OCI-LY1 (cell line): ENCODE data around the gene SPACA7.

Source experiments
- H2AFZ ChIP-seq: fragments of 200-600 bp; sonication (generic), shearing (Covaris generic); 2 replicates; pipeline ENCODE4 v1.6.0; 2014; ENCODE audit warnings: antibody characterized with exemption, mild to moderate bottlenecking, low read length
- H3F3A ChIP-seq: fragments of 200-600 bp; sonication (generic), shearing (Covaris generic); 2 replicates; pipeline ENCODE4 v1.6.0; 2014; ENCODE audit warnings: mild to moderate bottlenecking, antibody characterized with exemption, low read length, moderate library complexity; ENCODE audit not compliant: insufficient read depth
- H3K27ac ChIP-seq: fragments of 200-600 bp; sonication (generic); 2 replicates; pipeline ENCODE4 v1.5.1; 2014; ENCODE audit warnings: low read length, mixed run types, mild to moderate bottlenecking, low read depth; ENCODE audit not compliant: poor library complexity, severe bottlenecking
- H3K27me3 ChIP-seq: fragments of 200-600 bp; sonication (generic); 2 replicates; pipeline ENCODE4 v1.6.0; 2014; ENCODE audit warnings: antibody characterized with exemption, mild to moderate bottlenecking, low read length, moderate library complexity; ENCODE audit not compliant: insufficient read depth
- H3K36me3 ChIP-seq: fragments of 200-600 bp; sonication (generic); 2 replicates; pipeline ENCODE4 v1.6.1; 2014; ENCODE audit warnings: mild to moderate bottlenecking, antibody characterized with exemption, low read length, moderate library complexity, mixed read lengths; ENCODE audit not compliant: insufficient read depth
- H3K4me1 ChIP-seq: fragments of 200-600 bp; sonication (generic); 2 replicates; pipeline ENCODE4 v1.5.1; 2014; ENCODE audit warnings: mild to moderate bottlenecking, low read length, moderate library complexity; ENCODE audit not compliant: insufficient read depth, severe bottlenecking
- H3K4me2 ChIP-seq: fragments of 200-600 bp; sonication (generic), shearing (Covaris generic); 2 replicates; pipeline ENCODE4 v1.6.1; 2014; ENCODE audit warnings: low read length
- H3K4me3 ChIP-seq: fragments of 200-600 bp; sonication (generic); 2 replicates; pipeline ENCODE4 v1.5.1; 2014; ENCODE audit warnings: low read length, low read depth, mild to moderate bottlenecking, mixed read lengths; ENCODE audit not compliant: poor library complexity, severe bottlenecking
- H3K79me2 ChIP-seq: fragments of 200-600 bp; shearing (Covaris generic); 2 replicates; pipeline ENCODE4 v1.6.1; 2016; ENCODE audit warnings: mixed run types, low read length, mixed read lengths; ENCODE audit not compliant: insufficient read depth
- H3K9ac ChIP-seq: fragments of 200-600 bp; sonication (generic), shearing (Covaris generic); 2 replicates; pipeline ENCODE4 v1.6.1; 2014; ENCODE audit warnings: mild to moderate bottlenecking, low read length, mixed read lengths
- H3K9me2 ChIP-seq: fragments of 200-600 bp; sonication (generic), shearing (Covaris generic); 2 replicates; pipeline ENCODE4 v1.6.1; 2014; ENCODE audit warnings: low read depth, mild to moderate bottlenecking, low read length, mixed read lengths
- H3K9me3 ChIP-seq: fragments of 200-600 bp; shearing (Covaris generic); 2 replicates; pipeline ENCODE4 v1.6.1; 2014; ENCODE audit warnings: low read length, mixed read lengths
- H4K20me1 ChIP-seq: fragments of 200-600 bp; sonication (generic), shearing (Covaris generic); 2 replicates; pipeline ENCODE4 v1.6.0; 2016; ENCODE audit warnings: mild to moderate bottlenecking, low read length; ENCODE audit not compliant: insufficient read depth
- EZH2 ChIP-seq: fragments of 200-600 bp; sonication (generic), shearing (Covaris generic); IDR thresholded peaks from 2 replicates; pipeline ENCODE4 v1.8.0; 2017; ENCODE audit warnings: borderline replicate concordance, mixed run types, mild to moderate bottlenecking, antibody characterized with exemption, low read length, moderate library complexity, mixed read lengths
- TF ChIP-seq, protein P1 (sequence below): fragments of 200-600 bp; sonication (generic), shearing (Covaris generic); IDR thresholded peaks from 2 replicates; pipeline ENCODE4 v1.5.1; 2017; ENCODE audit warnings: mild to moderate bottlenecking, antibody characterized with exemption, low read length, moderate library complexity, mixed read lengths

The SPACA7 gene

DNA sequence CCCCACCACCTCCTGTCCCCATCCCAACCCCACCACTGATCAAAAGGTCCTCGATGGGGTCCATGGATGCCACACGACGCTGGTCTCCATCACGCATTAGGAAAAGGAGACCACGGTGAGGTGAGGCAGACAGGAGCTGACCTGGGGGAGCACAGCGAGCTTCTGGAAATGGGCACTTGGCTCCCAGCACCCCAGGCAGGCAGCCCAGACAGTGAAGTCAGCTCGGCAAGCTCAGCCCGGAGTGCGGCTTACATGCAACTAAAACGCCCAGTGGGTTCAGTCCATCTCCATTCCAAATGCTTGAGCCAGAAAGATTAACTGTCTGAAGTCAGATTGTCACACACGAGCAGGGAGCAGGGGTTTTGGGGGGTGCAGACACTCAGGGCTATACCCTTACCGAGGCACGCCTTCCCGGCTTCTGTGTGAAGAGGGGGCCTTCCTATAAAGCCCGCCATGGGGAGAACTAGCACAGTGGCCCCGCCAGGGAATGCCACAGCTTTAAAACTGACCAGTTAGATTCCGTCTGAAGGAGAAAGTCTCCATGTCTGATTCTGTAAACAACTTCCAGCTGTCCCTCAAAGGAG, 79.4 kb downstream of the SPACA7 start:
- no peaks in the 10 kb centered on the region for H3K9me3 ChIP-seq
- peaks cover 12% of the 10 kb centered on the region for H3K4me1 ChIP-seq
- H2AFZ ChIP-seq, result no peak overlapping the region
- H3K9ac ChIP-seq, result no peak overlapping the region
- no peak for TF ChIP-seq EZH2
- TF ChIP-seq, protein P1, sequence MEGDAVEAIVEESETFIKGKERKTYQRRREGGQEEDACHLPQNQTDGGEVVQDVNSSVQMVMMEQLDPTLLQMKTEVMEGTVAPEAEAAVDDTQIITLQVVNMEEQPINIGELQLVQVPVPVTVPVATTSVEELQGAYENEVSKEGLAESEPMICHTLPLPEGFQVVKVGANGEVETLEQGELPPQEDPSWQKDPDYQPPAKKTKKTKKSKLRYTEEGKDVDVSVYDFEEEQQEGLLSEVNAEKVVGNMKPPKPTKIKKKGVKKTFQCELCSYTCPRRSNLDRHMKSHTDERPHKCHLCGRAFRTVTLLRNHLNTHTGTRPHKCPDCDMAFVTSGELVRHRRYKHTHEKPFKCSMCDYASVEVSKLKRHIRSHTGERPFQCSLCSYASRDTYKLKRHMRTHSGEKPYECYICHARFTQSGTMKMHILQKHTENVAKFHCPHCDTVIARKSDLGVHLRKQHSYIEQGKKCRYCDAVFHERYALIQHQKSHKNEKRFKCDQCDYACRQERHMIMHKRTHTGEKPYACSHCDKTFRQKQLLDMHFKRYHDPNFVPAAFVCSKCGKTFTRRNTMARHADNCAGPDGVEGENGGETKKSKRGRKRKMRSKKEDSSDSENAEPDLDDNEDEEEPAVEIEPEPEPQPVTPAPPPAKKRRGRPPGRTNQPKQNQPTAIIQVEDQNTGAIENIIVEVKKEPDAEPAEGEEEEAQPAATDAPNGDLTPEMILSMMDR, result no peak
- H3K79me2 ChIP-seq, result no peaks in the 10 kb centered on the region
- H3K27ac ChIP-seq, result no peak overlapping the region
- no peaks in the 10 kb centered on the region for H4K20me1 ChIP-seq
- H3K36me3 ChIP-seq, result no peaks in the 10 kb centered on the region
- no peak overlapping the region for H3K4me2 ChIP-seq
- H3K4me3 ChIP-seq, result no peak overlapping the region
- no peaks in the 10 kb centered on the region for H3F3A ChIP-seq
- H3K27me3 ChIP-seq, result peaks cover 12% of the 10 kb centered on the region; the same call in 1 of the 2 replicates
- H3K9me2 ChIP-seq, result no peaks in the 10 kb centered on the region

DNA sequence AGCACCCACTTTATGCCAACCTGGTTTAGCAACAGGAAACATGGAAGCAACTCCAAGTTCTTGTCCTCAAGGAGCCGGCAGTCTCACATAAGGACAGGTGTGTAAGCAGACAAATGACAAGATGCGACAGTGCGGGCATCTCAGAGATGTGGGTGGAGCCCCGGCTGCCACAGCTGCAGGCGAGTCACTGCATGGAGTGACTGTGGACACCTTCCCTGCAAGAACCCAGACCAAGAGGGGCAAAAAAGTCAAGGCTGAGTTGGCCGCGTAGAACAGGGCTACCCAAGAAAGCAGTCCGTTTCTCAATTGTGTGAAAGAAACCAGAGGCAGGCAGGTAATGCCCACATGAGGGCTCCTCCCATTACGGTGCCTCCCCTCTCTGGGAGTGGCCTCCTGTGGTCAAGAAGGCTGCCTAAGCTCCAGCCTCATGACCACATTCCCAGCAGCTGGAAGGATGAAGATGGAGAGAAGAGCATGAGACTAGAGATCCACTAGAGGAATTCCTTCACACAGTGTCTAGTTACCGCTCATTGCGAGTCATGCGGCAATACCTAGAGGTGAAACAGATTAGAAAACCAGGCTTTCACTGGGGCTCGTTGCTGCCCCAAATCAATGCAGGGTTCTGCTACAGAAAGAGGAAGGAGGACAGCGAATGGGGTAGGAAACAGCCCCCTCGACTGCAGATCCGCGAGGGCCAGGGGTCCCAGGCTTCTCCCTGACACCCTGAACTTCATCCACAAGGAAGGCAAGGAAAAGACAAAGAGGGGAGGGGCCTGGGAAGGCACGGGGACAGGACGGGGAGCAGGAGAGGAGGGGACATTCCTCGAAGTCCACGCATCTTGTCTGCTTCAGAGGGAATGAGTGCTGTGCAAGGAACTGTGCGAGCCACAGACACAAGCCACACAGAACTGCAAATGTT, 80.2 kb downstream of the SPACA7 start:
- Histone ChIP-seq H3K4me2 (no peak overlapping the region), H4K20me1 (no peaks in the 10 kb centered on the region), H3K9me3 (no peaks in the 10 kb centered on the region; the same call in 1 of the 2 replicates), H3K27me3 (peaks cover 12% of the 10 kb centered on the region; the same call in 1 of the 2 replicates), H3K27ac (no peak overlapping the region), H3K4me1 (peaks cover 12% of the 10 kb centered on the region), H3K36me3 (no peaks in the 10 kb centered on the region), H3K4me3 (no peak overlapping the region), H3K9ac (no peak overlapping the region), H3K9me2 (no peaks in the 10 kb centered on the region), H2AFZ (no peak overlapping the region), H3K79me2 (no peaks in the 10 kb centered on the region), H3F3A (no peaks in the 10 kb centered on the region)
- TF ChIP-seq EZH2, result no peak
- TF ChIP-seq, protein P1, result no peak

DNA sequence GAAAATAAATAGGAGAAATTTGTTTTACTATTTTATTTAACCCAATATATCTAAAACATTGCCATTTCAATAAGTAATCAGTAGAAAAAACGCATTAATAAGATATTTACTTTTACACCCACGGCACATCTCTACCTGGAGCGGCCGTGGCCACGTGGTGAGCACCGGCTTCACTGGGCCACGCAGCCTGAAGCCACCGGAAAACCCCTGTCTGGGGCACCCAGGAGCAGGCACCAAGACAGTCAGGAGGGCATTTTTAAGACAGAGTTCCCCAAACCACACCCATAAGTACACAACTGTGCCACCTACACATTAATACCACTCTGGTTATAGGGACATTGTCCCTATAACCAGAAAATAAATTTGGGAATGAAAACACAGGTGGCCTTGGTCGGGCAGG, 80.9 kb downstream of the SPACA7 start:
- TF ChIP-seq EZH2, result no peak
- TF ChIP-seq, protein P1, result no peak
- no peaks in the 10 kb centered on the region for H3F3A ChIP-seq
- peaks cover 12% of the 10 kb centered on the region for H3K4me1 ChIP-seq
- H3K27ac ChIP-seq, result no peak overlapping the region
- H4K20me1 ChIP-seq, result no peaks in the 10 kb centered on the region
- H3K4me2 ChIP-seq, result peak overlapping the region; percentile 8; the same call in 1 of the 2 replicates
- no peak overlapping the region for H3K9ac ChIP-seq
- no peaks in the 10 kb centered on the region for H3K79me2 ChIP-seq
- peaks cover 12% of the 10 kb centered on the region; the same call in 1 of the 2 replicates for H3K27me3 ChIP-seq
- H3K36me3 ChIP-seq, result no peaks in the 10 kb centered on the region
- H3K9me3 ChIP-seq, result peaks cover 3% of the 10 kb centered on the region; the same call in 1 of the 2 replicates
- no peaks in the 10 kb centered on the region for H3K9me2 ChIP-seq
- H2AFZ ChIP-seq, result no peak overlapping the region
- no peak overlapping the region for H3K4me3 ChIP-seq
